Prostate gland (tissue), 2 donors: ENCODE results near the gene NDEL1. TPM values are rescaled to one million over a fixed set of nuclear protein-coding genes. Genes with fewer than 3 reads are reported as not detected.

Source experiments
- DNase-seq: peaks from one replicate; pipeline ENCODE4 v3.0.0-alpha.2; 2019; ENCODE audit warnings: low spot score
- H3K27ac ChIP-seq, 2 donors: fragments of 200-600 bp; sonication (generic); 2 replicates each; pipeline ENCODE4 v1.5.1; 2017 to 2019
- H3K27me3 ChIP-seq: fragments of 200-600 bp; sonication (generic); replicated peaks from 2 replicates; pipeline ENCODE4 v1.5.1; 2019; ENCODE audit not compliant: insufficient read depth
- H3K36me3 ChIP-seq, 2 donors: fragments of 200-600 bp; sonication (generic); 1 replicate in 1 of 2; 2 replicates in 1 of 2; pipeline versions ENCODE4 v1.5.1 to v1.8.1; 2017 to 2019
- H3K4me1 ChIP-seq: fragments of 200-600 bp; sonication (generic); replicated peaks from 2 replicates; pipeline ENCODE4 v1.5.1; 2019
- H3K4me3 ChIP-seq, 2 donors: fragments of 200-600 bp; sonication (generic); 2 replicates each; pipeline ENCODE4 v1.5.1; 2017 to 2019
- H3K9me3 ChIP-seq: fragments of 200-600 bp; sonication (generic); 2 replicates; pipeline ENCODE4 v1.5.1; 2017
- POLR2A ChIP-seq: fragments of 450-650 bp; IDR thresholded peaks from one replicate; pipeline ENCODE4 v1.6.1; 2016; ENCODE audit warnings: antibody characterized with exemption, mild to moderate bottlenecking
- POLR2AphosphoS5 ChIP-seq: sonication (generic); formaldehyde crosslinking; IDR thresholded peaks from one replicate; pipeline ENCODE4 v1.6.1; 2017; ENCODE audit warnings: antibody characterized with exemption
- WGBS: methylation state at CpG from one replicate; pipeline ENCODE4 v1.1.5; 2018; 5-methylcytosine and 5-hydroxymethylcytosine counted together
- intact Hi-C: fragments of 100-400 bp; cut with DNase I; formaldehyde crosslinking; loops from one replicate; pipeline ENCODE4 v1.14.2; 2022
- total RNA-seq, 2 donors: library from RNA; depleted of rRNA; stranded (reverse); fragments of >200 nt; gene quantifications; one replicate each; pipeline ENCODE4 v1.1.0, GENCODE V29; 2016
- TF ChIP-seq, protein P1 (sequence below), 4 experiments: fragments of 200-600 bp in 2 of 4; fragments of 450-650 bp in 2 of 4; sonication (generic) in 2 of 4; IDR thresholded peaks; 1 replicate in 3 of 4; 2 replicates in 1 of 4; pipeline ENCODE4 v1.5.1; 2016 to 2019; ENCODE audit warnings: antibody characterized with exemption in 4 of 4, mild to moderate bottlenecking in 2 of 4, moderate library complexity in 2 of 4

Gene NDEL1
- total RNA-seq, 2 donors from 2014 or later = 32.5 to 62.2 TPM

DNA sequence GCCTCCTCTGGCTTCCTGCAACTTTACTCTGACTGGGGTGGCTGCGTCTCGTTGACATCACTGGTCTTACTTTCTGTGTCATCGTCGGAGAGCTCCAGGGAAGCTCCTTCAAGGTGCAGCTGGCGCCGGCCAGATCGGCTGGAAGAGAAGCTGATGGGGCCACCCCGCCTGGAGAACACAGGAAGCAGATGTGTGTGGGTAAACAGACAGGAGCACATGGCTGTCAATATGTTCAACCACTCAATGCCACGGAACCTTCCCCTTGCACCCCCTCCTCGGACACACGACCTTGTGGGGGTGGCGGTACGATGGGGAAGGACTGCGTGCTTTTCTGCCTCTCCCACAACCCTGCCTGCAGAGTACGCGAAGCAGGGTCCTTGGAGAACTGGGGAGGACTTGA is 40.1 kb downstream of the NDEL1 start:
- Histone ChIP-seq H3K4me1 (no peaks in the 10 kb centered on the region), H3K27ac (no peak overlapping the region), H3K4me3 (no peak overlapping the region), H3K9me3 (no peaks in the 10 kb centered on the region), H3K36me3 (peaks cover 4 to 16% of the 10 kb centered on the region in 2 donors), H3K27me3 (no peaks in the 10 kb centered on the region)
- TF ChIP-seq, protein P1, sequence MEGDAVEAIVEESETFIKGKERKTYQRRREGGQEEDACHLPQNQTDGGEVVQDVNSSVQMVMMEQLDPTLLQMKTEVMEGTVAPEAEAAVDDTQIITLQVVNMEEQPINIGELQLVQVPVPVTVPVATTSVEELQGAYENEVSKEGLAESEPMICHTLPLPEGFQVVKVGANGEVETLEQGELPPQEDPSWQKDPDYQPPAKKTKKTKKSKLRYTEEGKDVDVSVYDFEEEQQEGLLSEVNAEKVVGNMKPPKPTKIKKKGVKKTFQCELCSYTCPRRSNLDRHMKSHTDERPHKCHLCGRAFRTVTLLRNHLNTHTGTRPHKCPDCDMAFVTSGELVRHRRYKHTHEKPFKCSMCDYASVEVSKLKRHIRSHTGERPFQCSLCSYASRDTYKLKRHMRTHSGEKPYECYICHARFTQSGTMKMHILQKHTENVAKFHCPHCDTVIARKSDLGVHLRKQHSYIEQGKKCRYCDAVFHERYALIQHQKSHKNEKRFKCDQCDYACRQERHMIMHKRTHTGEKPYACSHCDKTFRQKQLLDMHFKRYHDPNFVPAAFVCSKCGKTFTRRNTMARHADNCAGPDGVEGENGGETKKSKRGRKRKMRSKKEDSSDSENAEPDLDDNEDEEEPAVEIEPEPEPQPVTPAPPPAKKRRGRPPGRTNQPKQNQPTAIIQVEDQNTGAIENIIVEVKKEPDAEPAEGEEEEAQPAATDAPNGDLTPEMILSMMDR (IDR thresholded peaks at IDR 0.05) = no peak
- TF ChIP-seq POLR2A (no peak), POLR2AphosphoS5 (no peak)
- intact Hi-C loops = no loop called here
- no peak for DNase-seq
- WGBS = 83% methylated on average over 16 of the region's 16 CpGs

DNA sequence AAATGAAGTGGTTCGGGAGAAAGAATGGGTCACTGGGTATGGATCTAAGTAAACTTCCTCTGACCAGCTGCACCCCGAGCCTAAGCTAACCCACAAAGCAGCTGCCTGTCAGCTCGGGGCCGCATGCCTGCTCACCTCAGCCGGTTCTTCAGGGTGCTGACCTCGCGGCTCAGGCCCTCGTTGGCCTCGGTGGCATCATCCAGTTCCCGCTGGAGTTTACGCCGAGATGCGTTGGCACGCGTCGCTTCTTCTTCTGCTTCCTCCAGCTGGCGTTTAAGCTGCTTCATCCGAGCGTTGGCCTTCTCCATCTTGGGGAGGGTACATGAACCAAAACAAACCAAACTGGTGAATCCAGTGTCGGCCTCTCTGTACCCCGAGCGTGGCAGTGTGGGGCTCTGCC is 41.1 kb downstream of the NDEL1 start:
- DNase-seq = no peak
- WGBS = 88% methylated on average over 22 of the region's 22 CpGs
- Histone ChIP-seq H3K27me3 (no peaks in the 10 kb centered on the region), H3K9me3 (no peaks in the 10 kb centered on the region), H3K4me1 (no peaks in the 10 kb centered on the region), H3K27ac (no peak overlapping the region), H3K4me3 (no peak overlapping the region), H3K36me3 (peaks cover 4 to 16% of the 10 kb centered on the region in 2 donors)
- intact Hi-C loops = no loop called here
- TF ChIP-seq POLR2AphosphoS5 (no peak), POLR2A (no peak)
- TF ChIP-seq, protein P1 (IDR thresholded peaks at IDR 0.05) = no peak

DNA sequence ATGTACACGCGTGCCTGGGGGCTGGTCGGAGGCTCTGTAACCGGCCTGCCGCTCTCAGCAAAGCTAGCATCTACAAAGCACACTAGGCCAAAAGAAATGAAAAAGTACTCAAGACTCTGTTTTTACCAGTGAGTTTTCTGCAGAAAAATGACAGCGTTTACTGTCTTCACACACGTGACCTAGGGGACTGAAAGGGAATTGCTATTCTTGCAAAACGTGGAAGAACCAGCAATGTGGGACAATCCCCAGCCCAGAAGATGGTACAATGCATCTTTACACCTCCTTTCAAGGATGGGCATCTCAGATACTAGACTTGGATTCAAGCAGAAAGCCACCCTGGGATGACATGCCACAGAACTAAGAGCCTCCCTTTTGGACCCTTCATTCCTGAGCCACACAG is 41.5 kb downstream of the NDEL1 start:
- no peaks in the 10 kb centered on the region for H3K9me3 ChIP-seq
- TF ChIP-seq POLR2A (no peak), POLR2AphosphoS5 (no peak)
- TF ChIP-seq, protein P1 (IDR thresholded peaks at IDR 0.05) = no peak
- H3K4me1 ChIP-seq = no peaks in the 10 kb centered on the region
- no peak overlapping the region for H3K27ac ChIP-seq
- H3K4me3 ChIP-seq = no peak overlapping the region
- intact Hi-C loops = no loop called here
- 92% methylated on average over 8 of the region's 8 CpGs for WGBS
- H3K36me3 ChIP-seq = peaks cover 4 to 16% of the 10 kb centered on the region in 2 donors
- no peaks in the 10 kb centered on the region for H3K27me3 ChIP-seq
- no peak for DNase-seq

DNA sequence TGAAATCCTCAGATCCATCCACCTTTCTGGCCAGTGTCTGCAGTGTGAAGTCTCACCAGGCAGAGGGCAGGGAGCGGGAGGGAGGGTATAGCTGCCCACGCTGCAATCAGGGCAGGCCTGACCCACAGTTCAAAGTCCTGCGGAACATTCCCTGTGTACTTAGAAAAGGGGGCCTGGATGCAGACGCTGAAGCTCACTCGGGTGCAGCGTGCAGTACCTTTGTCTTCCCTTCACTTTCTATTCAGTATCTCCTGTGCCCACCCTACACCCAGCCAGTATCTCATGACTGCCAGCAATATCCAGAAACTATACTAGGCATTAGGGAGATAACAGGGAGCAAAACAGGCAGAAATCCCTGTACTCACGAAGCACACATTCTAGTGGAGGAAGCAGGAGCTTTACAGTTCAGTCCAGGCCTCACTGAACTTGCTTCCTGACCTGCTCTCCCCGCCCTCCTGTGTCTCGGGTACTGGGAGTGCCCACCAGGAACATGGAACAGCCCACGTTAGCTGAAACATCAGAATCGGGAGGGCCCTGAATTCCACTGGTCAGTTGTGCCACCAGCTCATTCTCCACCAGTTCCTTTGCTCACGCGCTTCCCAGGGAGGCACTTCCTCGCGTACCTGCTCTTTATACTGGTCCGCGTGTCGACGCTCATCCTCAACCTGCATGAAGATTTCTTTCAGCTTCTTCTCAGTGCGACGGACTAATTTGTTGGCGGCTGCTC is 42.2 kb downstream of the NDEL1 start:
- Histone ChIP-seq H3K9me3 (no peaks in the 10 kb centered on the region), H3K27me3 (no peaks in the 10 kb centered on the region), H3K27ac (no peak overlapping the region), H3K36me3 (peaks cover 4 to 16% of the 10 kb centered on the region in 2 donors), H3K4me1 (no peaks in the 10 kb centered on the region), H3K4me3 (no peak overlapping the region)
- TF ChIP-seq, protein P1 (IDR thresholded peaks at IDR 0.05) = no peak
- TF ChIP-seq POLR2AphosphoS5 (no peak), POLR2A (no peak)
- no peak for DNase-seq
- 94% methylated on average over 22 of the region's 22 CpGs for WGBS
- intact Hi-C loops = no loop called here

DNA sequence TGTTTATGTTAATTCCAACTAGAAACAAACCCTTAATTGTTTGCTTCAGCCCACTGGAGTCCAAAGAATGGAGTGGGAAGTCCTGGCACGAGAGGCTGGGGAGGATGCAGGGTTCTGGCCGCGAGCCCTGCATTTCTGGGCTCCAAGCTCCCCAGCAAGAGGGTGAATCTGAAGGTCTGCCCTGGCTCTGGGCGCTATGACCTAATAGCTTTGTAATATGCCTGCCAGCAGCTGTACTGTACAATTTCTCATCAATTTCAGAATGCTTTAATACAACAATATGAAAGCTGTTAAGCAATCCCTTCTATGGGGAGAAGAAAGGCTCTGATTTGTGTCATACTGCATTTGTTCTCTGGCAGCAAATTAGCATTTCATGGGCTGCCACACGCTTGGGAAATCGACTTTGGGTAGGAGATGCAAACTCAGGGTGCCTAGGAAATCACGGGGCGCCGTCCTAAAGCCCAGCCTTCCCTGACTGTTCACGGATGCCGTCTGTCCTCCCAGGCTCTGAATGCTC is 43.8 kb downstream of the NDEL1 start:
- WGBS = 67% methylated on average over 11 of the region's 11 CpGs
- Histone ChIP-seq H3K27me3 (no peaks in the 10 kb centered on the region), H3K36me3 (peaks cover 8 to 11% of the 10 kb centered on the region in 2 donors), H3K27ac (no peak overlapping the region), H3K4me3 (no peak overlapping the region), H3K4me1 (no peaks in the 10 kb centered on the region), H3K9me3 (no peaks in the 10 kb centered on the region)
- intact Hi-C loops = no loop called here
- TF ChIP-seq, protein P1 (IDR thresholded peaks at IDR 0.05) = no peak
- TF ChIP-seq POLR2A (no peak), POLR2AphosphoS5 (no peak)
- no peak for DNase-seq
